AG09309 (cell line): ENCODE data around the gene FIGN.

Source experiments
- DNase-seq: peaks from one replicate; pipeline ENCODE4 v3.0.0-alpha.2; 2010; ENCODE audit warnings: low read depth
- H3K4me3 ChIP-seq: 2 replicates; pipeline ENCODE4 v1.5.1; 2011; ENCODE audit warnings: mild to moderate bottlenecking, low read depth, low read length, moderate library complexity; ENCODE audit not compliant: control insufficient read depth
- TF ChIP-seq, protein P1 (sequence below): IDR thresholded peaks from 2 replicates; pipeline ENCODE4 v1.5.1; 2011; ENCODE audit warnings: mild to moderate bottlenecking, low read depth, low read length, inconsistent platforms; ENCODE audit not compliant: insufficient read depth, control insufficient read depth; ENCODE audit errors: missing control alignments

Gene FIGN

DNA sequence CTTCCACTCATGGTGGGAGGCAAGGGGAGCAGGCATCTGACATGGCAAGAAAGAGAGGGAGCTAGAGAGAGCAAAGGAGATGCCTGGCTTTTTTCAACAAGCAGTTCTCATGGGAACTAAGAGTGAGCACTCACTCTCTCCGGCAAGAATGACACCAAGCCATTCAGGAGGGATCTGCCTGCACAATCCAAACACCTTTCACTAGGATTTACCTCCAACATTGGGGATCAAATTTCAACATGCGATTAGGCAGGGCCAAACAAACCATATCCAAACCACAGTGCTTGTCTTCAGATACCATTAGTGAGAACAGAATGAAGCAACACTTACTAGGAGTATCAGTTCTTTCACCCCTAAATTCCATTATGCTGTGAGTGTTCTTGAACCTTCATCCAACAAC lies 77.3 kb downstream of the FIGN start:
- TF ChIP-seq, protein P1, sequence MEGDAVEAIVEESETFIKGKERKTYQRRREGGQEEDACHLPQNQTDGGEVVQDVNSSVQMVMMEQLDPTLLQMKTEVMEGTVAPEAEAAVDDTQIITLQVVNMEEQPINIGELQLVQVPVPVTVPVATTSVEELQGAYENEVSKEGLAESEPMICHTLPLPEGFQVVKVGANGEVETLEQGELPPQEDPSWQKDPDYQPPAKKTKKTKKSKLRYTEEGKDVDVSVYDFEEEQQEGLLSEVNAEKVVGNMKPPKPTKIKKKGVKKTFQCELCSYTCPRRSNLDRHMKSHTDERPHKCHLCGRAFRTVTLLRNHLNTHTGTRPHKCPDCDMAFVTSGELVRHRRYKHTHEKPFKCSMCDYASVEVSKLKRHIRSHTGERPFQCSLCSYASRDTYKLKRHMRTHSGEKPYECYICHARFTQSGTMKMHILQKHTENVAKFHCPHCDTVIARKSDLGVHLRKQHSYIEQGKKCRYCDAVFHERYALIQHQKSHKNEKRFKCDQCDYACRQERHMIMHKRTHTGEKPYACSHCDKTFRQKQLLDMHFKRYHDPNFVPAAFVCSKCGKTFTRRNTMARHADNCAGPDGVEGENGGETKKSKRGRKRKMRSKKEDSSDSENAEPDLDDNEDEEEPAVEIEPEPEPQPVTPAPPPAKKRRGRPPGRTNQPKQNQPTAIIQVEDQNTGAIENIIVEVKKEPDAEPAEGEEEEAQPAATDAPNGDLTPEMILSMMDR, result no peak

GRCh38 chr2:163657281-163657656 lies 78.5 kb downstream of the FIGN start:
- no peak for DNase-seq
- no peak overlapping the region for H3K4me3 ChIP-seq
- TF ChIP-seq, protein P1, result no peak

More for the DNA sequence above, 77.3 kb downstream of the FIGN start:
- DNase-seq, result no peak
- H3K4me3 ChIP-seq, result no peak overlapping the region

GRCh38 chr2:163656622-163657280 lies 79.1 kb downstream of the FIGN start:
- TF ChIP-seq, protein P1, result no peak
- no peak overlapping the region for H3K4me3 ChIP-seq
- no peak for DNase-seq

DNA sequence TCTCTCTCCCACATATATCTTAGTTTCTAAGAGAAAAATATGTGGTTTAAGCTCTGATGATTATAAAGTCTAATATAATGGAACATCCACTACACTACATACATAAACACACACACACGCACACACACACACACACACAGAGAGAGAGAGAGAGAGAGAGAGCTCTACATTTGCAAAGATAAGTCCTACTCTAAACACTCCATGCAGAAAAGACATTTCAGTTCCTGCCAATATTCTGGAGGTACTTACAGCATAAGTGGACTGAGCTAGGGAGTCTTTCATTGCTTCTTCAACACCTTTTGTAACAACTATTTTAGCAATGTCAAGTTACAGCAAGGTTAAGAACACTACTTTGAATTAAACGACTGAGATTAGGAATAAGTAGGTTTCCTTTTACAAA lies 80.1 kb downstream of the FIGN start:
- no peak overlapping the region for H3K4me3 ChIP-seq
- TF ChIP-seq, protein P1, result no peak
- DNase-seq, result no peak

GRCh38 chr2:163652751-163653150 lies 83.1 kb downstream of the FIGN start:
- TF ChIP-seq, protein P1, result no peak
- H3K4me3 ChIP-seq, result no peak overlapping the region
- no peak for DNase-seq

- TF ChIP-seq, protein P1, result no peak
- no peak overlapping the region for H3K4me3 ChIP-seq
- no peak for DNase-seq
Observed at GRCh38 chr2:163649080-163649479, 86.7 kb downstream of the FIGN start.
